ENCODE data around the gene PTK7.
"Not testable (repeated sequence)": the region's sequence is repeated elsewhere in the genome, so short reads cannot be mapped to it uniquely, and the experiment has no call there.

PTK7 gene

GRCh38 chr6:43086022-43086658 lies 10.0 kb downstream of the PTK7 start:
- no peak for DNase-seq (ENCODE audit: low read depth)

- DNase-seq (ENCODE audit: low read depth): no peak
Measured at GRCh38 chr6:43088654-43089056, 12.5 kb downstream of the PTK7 start.

GRCh38 chr6:43089467-43089866 lies 13.4 kb downstream of the PTK7 start:
- no peak for DNase-seq (ENCODE audit: low read depth)

GRCh38 chr6:43089874-43090558 lies 13.9 kb downstream of the PTK7 start:
- no peak for DNase-seq (ENCODE audit: low read depth)

GRCh38 chr6:43090559-43090956 lies 14.4 kb downstream of the PTK7 start:
- DNase-seq (ENCODE audit: low read depth): no peak

- no peak for DNase-seq (ENCODE audit: low read depth)
Measured at GRCh38 chr6:43091020-43091419, 14.9 kb downstream of the PTK7 start.

- no peak for DNase-seq (ENCODE audit: low read depth)
Measured at GRCh38 chr6:43091436-43091991, 15.4 kb downstream of the PTK7 start.

GRCh38 chr6:43092635-43093034 lies 16.5 kb downstream of the PTK7 start:
- DNase-seq (ENCODE audit: low read depth): no peak

- DNase-seq (ENCODE audit: low read depth): no peak
Measured at GRCh38 chr6:43093436-43094289, 17.5 kb downstream of the PTK7 start.

- no peak for DNase-seq (ENCODE audit: low read depth)
Measured at GRCh38 chr6:43095939-43096338, 19.8 kb downstream of the PTK7 start.

GRCh38 chr6:43096451-43097097 lies 20.5 kb downstream of the PTK7 start:
- no peak for DNase-seq (ENCODE audit: low read depth)

GRCh38 chr6:43097098-43097489 lies 21.0 kb downstream of the PTK7 start:
- DNase-seq (ENCODE audit: low read depth): no peak

GRCh38 chr6:43097502-43097901 lies 21.4 kb downstream of the PTK7 start:
- no peak for DNase-seq (ENCODE audit: low read depth)

- no peak for DNase-seq (ENCODE audit: low read depth)
Measured at GRCh38 chr6:43101497-43101896, 25.4 kb downstream of the PTK7 start.

- no peak for DNase-seq (ENCODE audit: low read depth)
Measured at GRCh38 chr6:43103253-43103876, 27.3 kb downstream of the PTK7 start.

- DNase-seq (ENCODE audit: low read depth): no peak
Measured at GRCh38 chr6:43105538-43106222, 29.6 kb downstream of the PTK7 start.

- DNase-seq (ENCODE audit: low read depth): no peak
Measured at GRCh38 chr6:43107344-43108062, 31.4 kb downstream of the PTK7 start.

GRCh38 chr6:43113431-43114260 lies 37.5 kb downstream of the PTK7 start:
- DNase-seq (ENCODE audit: low read depth): no peak

GRCh38 chr6:43115365-43115764 lies 39.3 kb downstream of the PTK7 start:
- DNase-seq (ENCODE audit: low read depth): no peak

- not testable (repeated sequence) for DNase-seq (ENCODE audit: low read depth)
Measured at GRCh38 chr6:43117466-43117865, 41.4 kb downstream of the PTK7 start.
